Putamen (tissue), 1 donor: Measurements from ENCODE around the gene PTGFRN.

Experiments
- DNase-seq: peaks from one replicate; pipeline ENCODE4 v3.0.0-alpha.2; 2016; ENCODE audit warnings: low spot score

Gene PTGFRN

DNA sequence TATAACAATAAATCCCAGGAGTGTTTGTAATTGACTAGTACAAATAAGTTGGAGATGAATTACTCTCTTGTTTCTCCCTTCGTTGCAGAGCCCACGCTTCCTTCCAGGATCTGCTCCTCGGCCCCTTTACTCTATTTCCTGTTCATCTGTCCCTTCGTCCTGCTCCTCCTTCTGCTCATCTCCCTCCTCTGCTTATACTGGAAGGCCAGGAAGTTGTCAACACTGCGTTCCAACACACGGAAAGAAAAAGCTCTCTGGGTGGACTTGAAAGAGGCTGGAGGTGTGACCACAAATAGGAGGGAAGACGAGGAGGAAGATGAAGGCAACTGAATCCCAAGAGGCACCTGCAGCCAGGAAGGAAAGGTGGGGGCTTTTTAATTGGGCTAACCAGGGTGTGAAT lies 124.1 kb downstream of the PTGFRN start:
- DNase-seq: no peak

DNA sequence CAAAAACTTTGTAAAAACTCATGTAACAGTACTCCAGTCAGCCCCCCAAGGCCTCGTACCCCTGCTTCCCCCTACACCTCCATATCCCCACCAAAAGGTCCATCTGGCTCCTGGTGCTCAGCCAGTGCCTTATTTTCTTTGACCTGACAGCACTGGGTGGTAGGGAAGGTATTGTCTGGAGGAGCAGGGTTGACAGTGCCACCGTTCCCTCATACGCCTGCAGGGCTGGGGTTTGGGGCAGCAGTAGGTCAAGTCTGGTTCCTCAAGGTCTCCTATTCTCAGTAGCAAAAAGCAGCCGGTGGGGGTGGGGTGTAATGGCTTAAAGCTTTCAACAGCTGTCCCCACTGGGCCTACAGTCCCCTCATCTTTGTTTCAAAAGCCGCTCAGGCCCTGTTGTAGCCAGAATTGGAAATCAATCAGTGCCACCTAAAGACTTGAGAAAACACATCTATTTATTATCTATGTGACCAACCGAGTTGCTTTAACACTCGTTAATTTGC lies 125.1 kb downstream of the PTGFRN start:
- DNase-seq: no peak

DNA sequence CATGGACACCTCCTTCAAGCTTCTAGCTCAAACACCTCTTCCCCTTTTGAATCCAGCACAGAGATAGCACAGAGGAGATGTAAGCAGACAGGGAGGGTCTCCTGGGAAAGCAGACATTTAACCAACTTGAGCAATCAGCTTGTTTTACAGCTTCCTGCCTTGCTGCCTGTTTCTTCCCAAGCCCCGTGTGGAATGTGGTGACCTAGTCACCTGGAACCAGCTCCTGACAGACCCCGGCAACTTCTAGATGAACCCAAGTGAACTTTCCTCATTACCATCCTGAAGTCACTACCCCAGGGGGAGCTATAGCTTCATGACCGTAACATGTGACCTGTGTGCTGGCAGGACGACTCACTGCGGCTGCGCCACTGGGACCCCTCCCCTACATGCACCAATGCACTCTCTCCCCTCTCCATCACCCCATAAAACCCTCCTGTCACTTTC lies 126.3 kb downstream of the PTGFRN start:
- no peak for DNase-seq

DNA sequence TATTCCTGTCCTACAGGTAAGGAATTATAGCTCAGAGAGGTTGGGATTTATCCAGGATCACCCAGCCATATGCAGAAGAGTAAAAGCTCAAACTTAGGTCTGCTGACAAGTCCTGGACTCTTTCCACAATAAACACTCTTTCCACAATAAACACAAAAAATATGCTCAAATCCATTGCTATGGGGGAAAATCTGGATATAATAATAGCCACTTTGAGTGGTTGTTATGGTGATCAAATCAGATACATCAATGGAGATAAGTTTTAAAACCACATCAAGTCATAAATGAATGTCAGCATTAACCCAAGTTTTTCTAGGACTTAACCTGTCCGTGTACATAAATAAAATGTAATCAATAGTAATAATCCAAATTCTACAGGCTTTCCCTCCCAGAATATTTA lies 128.1 kb downstream of the PTGFRN start:
- no peak for DNase-seq

DNA sequence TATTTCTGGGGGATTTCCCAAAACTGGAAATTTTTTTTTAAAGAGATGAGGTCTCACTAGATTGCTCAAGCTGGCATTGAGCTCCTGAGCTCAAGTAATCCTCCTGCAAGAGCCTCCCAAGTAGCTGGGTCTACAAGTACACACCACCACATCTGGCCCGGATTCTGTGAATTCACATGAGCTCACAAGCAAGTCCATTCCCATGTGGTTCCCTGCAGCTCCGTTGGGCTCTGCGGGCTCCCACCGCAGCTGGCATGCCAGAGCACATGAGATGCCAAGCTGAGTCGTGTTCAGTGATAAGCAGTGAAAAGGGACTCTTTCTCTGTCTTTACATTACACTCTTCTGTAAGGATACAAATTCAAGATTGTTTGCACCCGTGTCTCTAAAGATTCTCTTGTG lies 128.5 kb downstream of the PTGFRN start:
- DNase-seq: no peak
